Endothelial cell of umbilical vein (primary cell): ENCODE results near the gene FLT1. TPM values are rescaled to one million over a fixed set of nuclear protein-coding genes. Genes with fewer than 3 reads are reported as not detected.

ENCODE experiments used
- BruUV-seq: library from RNA; stranded (reverse); fragments of 400-500 nt; replicated peaks from 2 replicates; lab custom pipeline; 2021; lab: Mats Ljungman, UMichigan
- CTCF ChIA-PET: fragments of 300-600, 350-600 bp; sonication (Branson Sonifier 250); formaldehyde crosslinking; loops from one replicate; lab custom pipeline; 2021; ENCODE audit warnings: antibody characterized with exemption, inconsistent platforms; lab: Charles Lee
- POLR2A ChIA-PET: fragments of 300-600, 350-600 bp; sonication (Branson Sonifier 250); formaldehyde crosslinking; loops from one replicate; lab custom pipeline; 2021; ENCODE audit warnings: antibody characterized with exemption, inconsistent platforms; lab: Charles Lee
- DNase-seq: peaks from one replicate; pipeline ENCODE4 v3.0.0-alpha.2; 2011; ENCODE audit warnings: low read depth, low spot score
- FAIRE-seq: peaks from 2 replicates; lab custom pipeline; 2011; peaks lifted over from hg19 to GRCh38; lab: Jason Lieb, UNC
- H2AFZ ChIP-seq: 2 replicates; pipeline ENCODE4 v1.6.0; 2012; ENCODE audit warnings: low read depth, low read length, control low read depth, inconsistent platforms
- H3K27ac ChIP-seq: 2 replicates; pipeline ENCODE4 v1.5.1; 2011; ENCODE audit warnings: low read depth, mild to moderate bottlenecking, control low read depth, low read length, moderate library complexity; ENCODE audit not compliant: insufficient read depth
- H3K27me3 ChIP-seq, 2 experiments: 2 replicates each; pipeline versions ENCODE4 v1.6.0 to v1.6.1; 2011; ENCODE audit warnings: low read length in 2 of 2, mixed read lengths in 1 of 2; ENCODE audit not compliant: control insufficient read depth in 2 of 2, insufficient read depth in 2 of 2
- H3K36me3 ChIP-seq, 2 experiments: 2 replicates in 1 of 2; 3 replicates in 1 of 2; pipeline ENCODE4 v1.5.1; 2011; ENCODE audit warnings: low read length in 2 of 2, mild to moderate bottlenecking in 1 of 2, moderate library complexity in 1 of 2; ENCODE audit not compliant: control insufficient read depth in 2 of 2, insufficient read depth in 2 of 2; ENCODE audit errors: extremely low read depth in 1 of 2
- H3K4me1 ChIP-seq: 3 replicates; pipeline ENCODE4 v1.5.1; 2011; ENCODE audit warnings: mild to moderate bottlenecking, low read length; ENCODE audit not compliant: control insufficient read depth, insufficient read depth; ENCODE audit errors: extremely low read depth
- H3K4me2 ChIP-seq: 2 replicates; pipeline ENCODE4 v1.6.1; 2011; ENCODE audit warnings: low read length, control low read depth, mixed read lengths; ENCODE audit not compliant: insufficient read depth
- H3K4me3 ChIP-seq, 3 experiments: fragments of 200-600 bp in 1 of 3; sonication (generic), shearing (Covaris generic) in 1 of 3; replicated peaks in 1 of 3; 2 replicates each; pipeline ENCODE4 v1.5.1; 2011 to 2016; ENCODE audit warnings: control low read depth in 3 of 3, low read length in 3 of 3, mild to moderate bottlenecking in 2 of 3, inconsistent platforms in 1 of 3, low read depth in 1 of 3, moderate library complexity in 1 of 3; ENCODE audit not compliant: insufficient read depth in 1 of 3
- H3K79me2 ChIP-seq: 2 replicates; pipeline ENCODE4 v1.6.0; 2012; ENCODE audit warnings: low read length, inconsistent platforms; ENCODE audit not compliant: control insufficient read depth, insufficient read depth
- H3K9ac ChIP-seq: replicated peaks from 2 replicates; pipeline ENCODE3; 2011; ENCODE audit warnings: low read length, control low read depth; ENCODE audit not compliant: insufficient read depth; ENCODE audit errors: extremely low read depth
- H3K9me1 ChIP-seq: replicated peaks from 3 replicates; pipeline ENCODE4 v1.6.0; 2011; ENCODE audit warnings: mild to moderate bottlenecking, low read length; ENCODE audit not compliant: control insufficient read depth, insufficient read depth; ENCODE audit errors: extremely low read depth
- H3K9me3 ChIP-seq: replicated peaks from 2 replicates; pipeline ENCODE4 v1.5.1; 2012; ENCODE audit warnings: low read length, inconsistent platforms; ENCODE audit not compliant: control insufficient read depth, insufficient read depth
- H4K20me1 ChIP-seq: replicated peaks from 2 replicates; pipeline ENCODE3; 2011; ENCODE audit warnings: mild to moderate bottlenecking, low read length; ENCODE audit not compliant: control insufficient read depth, insufficient read depth; ENCODE audit errors: extremely low read depth
- CTCF ChIP-seq, 2 donors: IDR thresholded peaks; 1 replicate in 1 of 2; 2 replicates in 1 of 2; pipeline ENCODE4 v1.5.1; 2011; ENCODE audit warnings: low read length in 2 of 2, mild to moderate bottlenecking in 2 of 2, moderate library complexity in 2 of 2, control low read depth in 1 of 2, inconsistent platforms in 1 of 2, low read depth in 1 of 2; ENCODE audit not compliant: insufficient read depth in 1 of 2; ENCODE audit errors: extremely low read depth in 1 of 2
- EZH2 ChIP-seq: IDR thresholded peaks from 2 replicates; pipeline ENCODE4 v1.6.1; 2012; ENCODE audit warnings: borderline replicate concordance, low read depth, mild to moderate bottlenecking, moderate library complexity, low read length, inconsistent platforms; ENCODE audit not compliant: severe bottlenecking
- FOS ChIP-seq: IDR thresholded peaks from 2 replicates; pipeline ENCODE4 v1.6.1; 2011; ENCODE audit warnings: mild to moderate bottlenecking, low read length, moderate library complexity, borderline replicate concordance; ENCODE audit not compliant: insufficient read depth
- GATA2 ChIP-seq: IDR thresholded peaks from 2 replicates; pipeline ENCODE4 v1.7.0; 2011; ENCODE audit warnings: low read depth, mild to moderate bottlenecking, moderate library complexity, mixed read lengths, low read length; ENCODE audit not compliant: insufficient read length, insufficient read depth
- JUN ChIP-seq: IDR thresholded peaks from 2 replicates; pipeline ENCODE4 v1.6.1; 2011; ENCODE audit warnings: borderline replicate concordance, low read depth; ENCODE audit not compliant: insufficient read length, insufficient read depth
- MAX ChIP-seq: IDR thresholded peaks from 2 replicates; pipeline ENCODE4 v1.6.1; 2011; ENCODE audit not compliant: insufficient read depth, insufficient read length
- MYC ChIP-seq: IDR thresholded peaks from one replicate; pipeline ENCODE4 v1.6.1; 2011; ENCODE audit warnings: mild to moderate bottlenecking, low read depth, low read length
- POLR2A ChIP-seq: IDR thresholded peaks from 2 replicates; pipeline ENCODE4 v1.6.1; 2012; ENCODE audit warnings: low read depth, mild to moderate bottlenecking, control low read depth, low read length
- POLR2AphosphoS5 ChIP-seq: IDR thresholded peaks from 2 replicates; pipeline ENCODE4 v1.6.1; 2012; ENCODE audit warnings: low read depth, mild to moderate bottlenecking, control low read depth, low read length, moderate library complexity; ENCODE audit not compliant: insufficient read depth
- dilution Hi-C: fragments of 300-500 bp; cut with MboI; formaldehyde crosslinking; loops from one replicate; pipeline ENCODE4 v1.15.0; 2019; ENCODE audit warnings: low sequenced_read_pairs; ENCODE audit not compliant: extremely low pct_ligation_motif_present
- intact Hi-C: fragments of 100-400 bp; cut with micrococcal nuclease; formaldehyde crosslinking; loops from one replicate; pipeline ENCODE4 v1.10.0; 2022
- polyA plus RNA-seq, 4 experiments: library from polyadenylated mRNA; depleted of rRNA in 3 of 4; stranded (reverse) in 3 of 4; unstranded in 1 of 4; fragments of >200 nt; gene quantifications; 2 replicates each; pipeline versions ENCODE4 v1.2.1 to v1.2.3, GENCODE V29; 2011 to 2012; ENCODE audit warnings: missing spikeins in 1 of 4
- total RNA-seq: library from RNA; stranded (reverse); gene quantifications from 2 replicates; pipeline ENCODE4 v1.2.3, GENCODE V29; 2021

Gene FLT1
- total and polyA plus RNA-seq, 2 donors (not counting 3 experiments of a cell fraction or from before 2014, with no cell fraction given) = 16.0 to 104 TPM

GRCh38 chr13:28306325-28306724, 188.6 kb downstream of the FLT1 start:
- no peak for FAIRE-seq
- intact Hi-C loops (no loop called here), dilution Hi-C loops (loop anchor here (25.0 kb wide), 1 partner anchor 181 kb away; the partner anchor contains the start of gene FLT1)
- no peak for TF ChIP-seq MAX
- TF ChIP-seq MYC = no peak
- no peak for TF ChIP-seq FOS
- TF ChIP-seq EZH2 = no peak
- TF ChIP-seq POLR2AphosphoS5 = no peak
- no peak for TF ChIP-seq GATA2
- TF ChIP-seq POLR2A = no peak
- no peak for TF ChIP-seq CTCF (IDR thresholded peaks at IDR 0.05; ENCODE audit: extremely low read depth in 1 of 2, insufficient read depth in 1 of 2, low read depth in 1 of 2, low read length in 2 of 2)
- TF ChIP-seq JUN = no peak
- BruUV-seq = no TSS peak
- Histone ChIP-seq H3K27me3 (no peaks in the 10 kb centered on the region), H3K9me3 (no peaks in the 10 kb centered on the region), H3K4me3 (no peak overlapping the region), H3K4me2 (no peak overlapping the region), H3K9me1 (no peaks in the 10 kb centered on the region), H3K36me3 (peaks cover 0 to 11% of the 10 kb centered on the region in 2 experiments), H4K20me1 (no peaks in the 10 kb centered on the region), H3K27ac (no peak overlapping the region), H3K4me1 (no peaks in the 10 kb centered on the region), H3K79me2 (no peaks in the 10 kb centered on the region), H3K9ac (no peak overlapping the region), H2AFZ (no peak overlapping the region)
- CTCF ChIA-PET = no interaction called here
- POLR2A ChIA-PET = no interaction called here
- DNase-seq = no peak
